Measurements from ENCODE around the gene MRPL51. TPM values are rescaled to one million over a fixed set of nuclear protein-coding genes. Genes with fewer than 3 reads are reported as not detected.
"Not testable (repeated sequence)": the region's sequence is repeated elsewhere in the genome, so short reads cannot be mapped to it uniquely, and the experiment has no call there.

Gene MRPL51
- total and polyA plus RNA-seq, 3 experiments from 2014 or later: 222 to 327 (median 317) TPM

DNA sequence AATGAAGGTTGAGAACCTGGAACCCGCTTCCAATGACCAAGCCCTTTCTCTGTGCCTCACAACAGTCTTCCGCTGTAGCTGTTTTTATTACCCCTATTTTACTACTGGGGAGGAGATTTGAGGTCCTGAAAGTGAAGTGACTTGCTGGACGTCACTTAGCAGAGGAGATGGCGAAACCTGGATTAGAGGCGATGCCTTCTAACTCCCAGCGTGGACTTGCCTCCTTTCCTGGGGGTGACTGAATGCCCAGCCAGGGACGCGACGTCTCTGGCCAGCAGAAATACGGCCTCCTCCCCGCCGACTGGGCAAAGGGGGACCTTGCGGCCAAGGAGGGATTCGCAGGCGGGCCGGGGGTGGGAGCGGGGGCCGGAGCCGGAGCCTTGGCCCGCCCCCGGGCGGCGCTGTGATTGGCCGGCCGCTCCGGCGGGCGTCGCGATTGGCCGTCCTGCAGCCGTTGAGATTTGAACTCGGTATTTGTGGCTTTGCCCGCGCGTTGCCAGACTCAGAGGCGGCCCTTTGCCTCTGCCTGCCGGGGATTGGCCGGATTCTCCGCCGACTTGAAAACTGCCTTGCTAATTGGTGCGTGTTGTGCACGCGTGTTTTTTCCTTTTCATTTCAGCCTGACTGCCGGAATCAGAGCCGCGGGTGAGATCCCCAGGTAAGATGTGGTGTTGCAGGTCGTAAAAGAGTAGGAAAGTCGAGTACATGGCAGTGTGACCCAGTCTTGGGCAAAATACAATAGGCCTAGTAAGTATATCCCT, 615 bp upstream of the MRPL51 start, which contains the start of gene NCAPD2:
Gene NCAPD2, plus strand, starts transcription at position 606 of the 761 bp plus-strand sequence. CDS start 997 bp downstream, outside the sequence.
- peaks cover 9% of the 10 kb centered on the region for H3K36me3 ChIP-seq (ENCODE audit: insufficient read depth, low read length)
- no peaks in the 10 kb centered on the region for H3K9me3 ChIP-seq (ENCODE audit: low read length)
- peaks cover 28% of the 10 kb centered on the region for H3K4me1 ChIP-seq (ENCODE audit: insufficient read depth, low read length)
- peak within 1 kb of the TSS; percentile 87 to 99 (median 95) for H3K4me3 Mint-ChIP-seq
- H3K9me3 Mint-ChIP-seq: no peaks in the 10 kb centered on the region
- H3K27me3 Mint-ChIP-seq: peaks cover 0 to 2% of the 10 kb centered on the region in 2 donors
- ChIA-PET POLR2A (interaction anchor here (0.6 to 2.8 kb wide), 11 partner anchors 23 to 196 kb away, joined by 3 to 29 read pairs (median 5); partner anchors contain the start of genes GAPDH, TAPBPL, VAMP1 and ZNF384), CTCF (interaction anchor here (0.7 to 3.7 kb wide), 13 partner anchors 15 to 171 kb away, joined by 3 to 14 read pairs (median 3); partner anchors contain the start of gene VAMP1)
- H3K4me3 ChIP-seq (ENCODE audit: low read length): peak within 1 kb of the TSS; percentile 93
- peak within 1 kb of the TSS; percentile 76 for H3K27ac ChIP-seq (ENCODE audit: low read depth, low read length)
- peaks cover 0 to 32% (median 2%) of the 10 kb centered on the region in 3 donors for H3K36me3 Mint-ChIP-seq
- peak; percentile 91 to 97 (median 96) for DNase-seq
- peak within 1 kb of the TSS; percentile 88 to 99 (median 97) for H3K27ac Mint-ChIP-seq
- peaks cover 34 to 44% (median 43%) of the 10 kb centered on the region in 3 donors for H3K4me1 Mint-ChIP-seq
- no peaks in the 10 kb centered on the region for H3K27me3 ChIP-seq (ENCODE audit: insufficient read depth, low read length, poor library complexity, severe bottlenecking)

DNA sequence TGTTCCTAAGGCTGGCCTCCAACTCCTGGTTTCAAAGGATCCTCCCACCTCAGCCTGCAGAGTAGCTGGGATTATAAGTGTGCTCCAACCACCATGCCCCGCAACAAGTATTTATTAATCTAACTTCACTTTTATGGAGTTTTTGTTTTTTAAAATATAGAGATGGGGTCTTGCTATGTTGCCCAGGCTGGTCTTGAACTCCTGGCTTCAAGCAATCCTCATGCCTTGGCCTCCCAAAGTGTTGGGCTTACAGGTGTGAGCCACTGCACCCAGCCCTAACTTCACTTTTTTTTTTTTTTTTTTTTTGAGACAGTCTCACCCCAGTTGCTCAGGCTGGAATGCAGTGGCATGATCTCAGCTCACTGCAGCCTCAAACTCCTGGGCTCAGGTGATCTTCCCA, 2.4 kb downstream of the MRPL51 start:
- peak overlapping the region in 1 of 7 donors; percentile 9 for H3K4me3 Mint-ChIP-seq
- POLR2A ChIA-PET: not testable (repeated sequence)

DNA sequence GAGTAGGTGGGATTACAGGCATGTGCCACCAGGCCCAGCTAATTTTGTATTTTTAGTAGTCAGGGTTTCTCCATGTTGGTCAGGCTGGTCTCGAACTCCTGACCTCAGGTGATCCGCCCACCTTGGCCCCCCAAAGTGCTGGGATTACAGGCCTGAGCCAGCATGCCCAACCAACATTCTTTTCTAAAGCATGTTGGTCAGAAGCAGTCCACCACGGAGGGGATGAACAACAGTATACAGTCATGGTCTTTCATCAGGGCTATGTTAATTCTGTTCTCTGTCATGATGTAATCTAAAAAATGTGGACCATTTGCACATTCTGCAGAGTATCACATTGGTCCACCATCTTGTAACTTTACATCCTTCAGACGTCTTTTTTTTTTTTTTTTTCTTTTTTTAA, 3.6 kb downstream of the MRPL51 start:
- peaks cover 0 to 2% of the 10 kb centered on the region in 2 donors for H3K27me3 Mint-ChIP-seq
- H3K9me3 Mint-ChIP-seq: no peaks in the 10 kb centered on the region
- peaks cover 4% of the 10 kb centered on the region for H3K36me3 ChIP-seq (ENCODE audit: insufficient read depth, low read length)
- ChIA-PET CTCF (interaction anchor here (1.2 kb wide), 1 partner anchor 64 kb away, joined by 3 read pairs; no protein-coding TSS in a partner anchor), POLR2A (no interaction called here)
- peaks cover 16 to 21% (median 17%) of the 10 kb centered on the region in 3 donors for H3K4me1 Mint-ChIP-seq
- H3K36me3 Mint-ChIP-seq: peaks cover 0 to 18% (median 2%) of the 10 kb centered on the region in 3 donors
- no peak overlapping the region for H3K4me3 Mint-ChIP-seq
- H3K4me1 ChIP-seq (ENCODE audit: insufficient read depth, low read length): peaks cover 14% of the 10 kb centered on the region
- H3K27ac Mint-ChIP-seq: peak overlapping the region in 1 of 8 donors; percentile 9
- no peak overlapping the region for H3K4me3 ChIP-seq (ENCODE audit: low read length)
- H3K27ac ChIP-seq (ENCODE audit: low read depth, low read length): no peak overlapping the region
- no peaks in the 10 kb centered on the region for H3K27me3 ChIP-seq (ENCODE audit: insufficient read depth, low read length, poor library complexity, severe bottlenecking)
- no peak for DNase-seq
- no peaks in the 10 kb centered on the region for H3K9me3 ChIP-seq (ENCODE audit: low read length)

More for the DNA sequence above, 2.4 kb downstream of the MRPL51 start:
- CTCF ChIA-PET: interaction anchor here (0.7 to 1.2 kb wide), 2 partner anchors 47 to 64 kb away, joined by 3 to 4 read pairs; no protein-coding TSS in a partner anchor
- Mint-ChIP-seq H3K36me3 (peaks cover 0 to 18% (median 2%) of the 10 kb centered on the region in 3 donors), H3K27ac (peak overlapping the region in 1 of 8 donors; percentile 55), H3K4me1 (peaks cover 28 to 33% (median 29%) of the 10 kb centered on the region in 3 donors)
- not testable (repeated sequence) for DNase-seq; H3K27ac ChIP-seq (ENCODE audit: low read depth, low read length); H3K4me3 ChIP-seq (ENCODE audit: low read length); H3K9me3 ChIP-seq (ENCODE audit: low read length); H3K36me3 ChIP-seq (ENCODE audit: insufficient read depth, low read length); H3K27me3 ChIP-seq (ENCODE audit: insufficient read depth, low read length, poor library complexity, severe bottlenecking); H3K9me3 Mint-ChIP-seq; H3K27me3 Mint-ChIP-seq
- H3K4me1 ChIP-seq (ENCODE audit: insufficient read depth, low read length): peaks cover 27% of the 10 kb centered on the region

DNA sequence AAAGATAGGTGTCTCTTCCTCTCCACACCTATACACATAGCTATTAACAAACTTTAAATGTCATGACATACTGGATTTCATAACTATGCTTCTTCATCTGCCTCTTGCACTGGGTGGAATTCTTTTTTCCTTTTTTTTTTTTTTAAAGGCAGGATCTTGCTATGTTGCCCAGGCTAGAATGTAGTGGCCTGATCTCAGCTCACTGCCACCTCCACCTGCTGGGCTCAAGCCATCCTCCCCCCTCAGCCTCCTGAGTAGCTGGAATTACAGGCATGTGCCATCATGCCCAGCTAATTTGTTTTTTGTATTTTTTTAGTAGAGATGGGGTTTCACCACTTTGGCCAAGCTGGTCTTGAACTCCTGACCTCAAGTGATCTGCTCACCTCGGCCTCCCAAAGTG, 4.8 kb downstream of the MRPL51 start:
- no peaks in the 10 kb centered on the region for H3K27me3 Mint-ChIP-seq
- no peaks in the 10 kb centered on the region for H3K9me3 ChIP-seq (ENCODE audit: low read length)
- H3K4me1 Mint-ChIP-seq: peaks cover 12 to 17% (median 13%) of the 10 kb centered on the region in 3 donors
- no peak overlapping the region for H3K27ac Mint-ChIP-seq
- peaks cover 12% of the 10 kb centered on the region for H3K4me1 ChIP-seq (ENCODE audit: insufficient read depth, low read length)
- H3K4me3 Mint-ChIP-seq: no peak overlapping the region
- ChIA-PET CTCF (interaction anchor here (0.7 to 1.4 kb wide), 3 partner anchors 17 to 65 kb away, joined by 3 to 5 read pairs (median 3); no protein-coding TSS in a partner anchor), POLR2A (no interaction called here)
- H3K4me3 ChIP-seq (ENCODE audit: low read length): no peak overlapping the region
- no peaks in the 10 kb centered on the region for H3K9me3 Mint-ChIP-seq
- DNase-seq: no peak
- H3K36me3 ChIP-seq (ENCODE audit: insufficient read depth, low read length): peaks cover 4% of the 10 kb centered on the region
- H3K27me3 ChIP-seq (ENCODE audit: insufficient read depth, low read length, poor library complexity, severe bottlenecking): no peaks in the 10 kb centered on the region
- no peak overlapping the region for H3K27ac ChIP-seq (ENCODE audit: low read depth, low read length)
- H3K36me3 Mint-ChIP-seq: peaks cover 0 to 12% (median 2%) of the 10 kb centered on the region in 3 donors

DNA sequence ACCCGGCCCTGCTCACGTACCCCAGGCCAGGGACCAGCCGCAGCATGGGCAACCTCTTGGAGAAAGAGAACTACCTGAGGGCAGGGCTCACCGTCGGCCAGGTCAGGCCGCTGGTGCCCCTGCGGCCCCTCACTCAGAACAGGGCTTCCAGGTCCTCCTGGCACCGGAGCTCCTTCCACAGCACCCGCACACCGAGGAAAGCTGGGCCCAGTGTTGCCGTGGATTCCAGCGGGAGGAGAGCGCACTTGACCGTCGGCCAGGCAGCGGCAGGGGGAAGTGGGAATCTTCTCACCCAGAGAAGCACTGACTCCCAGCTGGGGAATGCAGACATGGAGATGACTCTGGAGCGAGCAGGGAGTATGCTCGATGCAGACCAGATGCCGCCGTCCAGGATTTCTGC, 14.6 kb downstream of the MRPL51 start:
- POLR2A ChIA-PET: no interaction called here

DNA sequence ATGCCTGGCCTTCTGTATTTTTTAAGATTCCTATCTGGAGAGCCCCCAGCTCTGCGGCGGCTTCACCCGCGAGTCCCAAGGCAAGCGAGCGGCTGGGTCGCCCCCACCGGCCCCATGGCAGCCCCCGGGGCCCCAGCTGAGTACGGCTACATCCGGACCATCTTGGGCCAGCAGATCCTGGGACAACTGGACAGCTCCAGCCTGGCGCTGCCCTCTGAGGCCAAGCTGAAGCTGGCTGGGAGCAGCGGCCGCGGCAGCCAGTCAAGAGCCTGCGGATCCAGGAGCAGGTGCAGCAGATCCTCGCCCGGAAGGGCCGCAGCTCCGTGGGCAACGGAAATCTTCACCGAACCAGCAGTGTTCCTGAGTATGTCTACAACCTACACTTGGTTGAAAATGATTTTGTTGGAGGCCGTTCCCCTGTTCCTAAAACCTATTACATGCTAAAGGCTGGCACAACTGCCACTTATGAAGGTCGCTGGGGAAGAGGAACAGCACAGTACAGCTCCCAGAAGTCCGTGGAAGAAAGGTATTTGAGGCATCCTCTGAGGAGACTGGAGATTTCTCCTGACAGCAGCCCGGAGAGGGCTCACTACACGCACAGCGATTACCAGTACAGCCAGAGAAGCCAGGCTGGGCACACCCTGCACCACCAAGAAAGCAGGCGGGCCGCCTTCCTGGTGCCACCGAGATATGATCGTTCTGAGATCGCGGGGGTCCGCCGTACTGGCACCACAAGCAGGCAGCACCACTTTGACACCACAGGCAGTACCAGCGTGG, 15.3 kb downstream of the MRPL51 start:
- H3K27ac Mint-ChIP-seq; H3K4me1 Mint-ChIP-seq; H3K27ac ChIP-seq (ENCODE audit: low read depth, low read length); POLR2A ChIA-PET; CTCF ChIA-PET; H3K36me3 Mint-ChIP-seq; H3K4me3 ChIP-seq (ENCODE audit: low read length); DNase-seq; H3K4me1 ChIP-seq (ENCODE audit: insufficient read depth, low read length); H3K36me3 ChIP-seq (ENCODE audit: insufficient read depth, low read length); H3K4me3 Mint-ChIP-seq; H3K9me3 Mint-ChIP-seq; H3K27me3 ChIP-seq (ENCODE audit: insufficient read depth, low read length, poor library complexity, severe bottlenecking); H3K9me3 ChIP-seq (ENCODE audit: low read length): not testable (repeated sequence)
- peaks cover 6 to 15% of the 10 kb centered on the region in 2 donors for H3K27me3 Mint-ChIP-seq

More for the DNA sequence above, 14.6 kb downstream of the MRPL51 start:
- Histone ChIP-seq H3K27ac (ENCODE audit: low read depth, low read length) (no peak overlapping the region), H3K36me3 (ENCODE audit: insufficient read depth, low read length) (no peaks in the 10 kb centered on the region), H3K4me3 (ENCODE audit: low read length) (no peak overlapping the region), H3K9me3 (ENCODE audit: low read length) (no peaks in the 10 kb centered on the region), H3K4me1 (ENCODE audit: insufficient read depth, low read length) (no peaks in the 10 kb centered on the region), H3K27me3 (ENCODE audit: insufficient read depth, low read length, poor library complexity, severe bottlenecking) (no peaks in the 10 kb centered on the region)
- Mint-ChIP-seq H3K27ac (no peak overlapping the region), H3K4me3 (no peak overlapping the region), H3K36me3 (no peaks in the 10 kb centered on the region), H3K27me3 (peaks cover 6 to 15% of the 10 kb centered on the region in 2 donors), H3K9me3 (no peaks in the 10 kb centered on the region), H3K4me1 (no peaks in the 10 kb centered on the region)
- no peak for DNase-seq
- CTCF ChIA-PET: no interaction called here

DNA sequence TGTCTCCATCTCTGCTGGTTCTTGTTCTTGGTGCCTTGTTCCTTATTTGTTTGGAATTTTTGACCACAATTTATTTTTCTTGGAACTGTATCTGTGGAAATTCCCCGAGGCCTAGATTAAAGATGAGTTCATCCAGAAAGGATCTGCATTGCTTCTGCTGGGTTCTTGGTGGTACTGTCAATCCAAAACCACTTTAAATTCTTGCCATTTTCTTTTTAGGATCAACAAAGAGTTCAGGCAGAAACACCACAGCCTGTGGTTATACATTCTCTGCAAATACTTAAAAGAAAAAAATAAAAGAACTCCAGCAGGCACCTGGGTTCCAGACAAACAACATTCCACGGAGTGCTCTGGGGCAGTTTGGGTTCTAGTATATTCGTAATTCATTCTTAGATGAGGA, 16.6 kb downstream of the MRPL51 start:
- Mint-ChIP-seq H3K27me3 (peaks cover 6 to 15% of the 10 kb centered on the region in 2 donors), H3K36me3 (no peaks in the 10 kb centered on the region), H3K4me1 (peaks cover 0 to 3% (median under 1%) of the 10 kb centered on the region in 3 donors), H3K4me3 (peak overlapping the region in 1 of 7 donors; percentile 4), H3K9me3 (no peaks in the 10 kb centered on the region), H3K27ac (no peak overlapping the region)
- Histone ChIP-seq H3K4me3 (ENCODE audit: low read length) (no peak overlapping the region), H3K9me3 (ENCODE audit: low read length) (no peaks in the 10 kb centered on the region), H3K36me3 (ENCODE audit: insufficient read depth, low read length) (no peaks in the 10 kb centered on the region), H3K4me1 (ENCODE audit: insufficient read depth, low read length) (no peaks in the 10 kb centered on the region), H3K27ac (ENCODE audit: low read depth, low read length) (no peak overlapping the region), H3K27me3 (ENCODE audit: insufficient read depth, low read length, poor library complexity, severe bottlenecking) (no peaks in the 10 kb centered on the region)
- POLR2A ChIA-PET: no interaction called here
- DNase-seq: no peak
- CTCF ChIA-PET: no interaction called here

Measured in CD8-positive, alpha-beta memory T cell (primary cell).